Neural cell (in vitro differentiated cells): Measurements from ENCODE around the gene TRMU. TPM values are rescaled to one million over a fixed set of nuclear protein-coding genes. Genes with fewer than 3 reads are reported as not detected.

Experiments used
- H2AFZ ChIP-seq: fragments of 200-600, 300-800 bp; sonication (generic), shearing (Covaris generic); 2 replicates; pipeline ENCODE4 v1.6.0; 2014; ENCODE audit warnings: low read depth, mild to moderate bottlenecking, antibody characterized with exemption, low read length, moderate library complexity
- H3F3A ChIP-seq: fragments of 200-600 bp; shearing (Covaris generic); 2 replicates; pipeline ENCODE4 v1.6.1; 2016; ENCODE audit warnings: mild to moderate bottlenecking, moderate library complexity, mixed read lengths, antibody characterized with exemption, low read length; ENCODE audit not compliant: insufficient read depth, poor library complexity, severe bottlenecking
- H3K27ac ChIP-seq: fragments of 200-600, 300-800 bp; sonication (generic), shearing (Covaris generic); 2 replicates; pipeline ENCODE4 v1.5.1; 2014; ENCODE audit warnings: mild to moderate bottlenecking, low read length, moderate library complexity
- H3K27me3 ChIP-seq: fragments of 300-800, 200-600 bp; sonication (generic), shearing (Covaris generic); 2 replicates; pipeline ENCODE4 v1.6.0; 2014; ENCODE audit warnings: mild to moderate bottlenecking, low read depth, low read length, moderate library complexity; ENCODE audit not compliant: insufficient read depth
- H3K36me3 ChIP-seq: fragments of 300-800, 200-600 bp; sonication (generic), shearing (Covaris generic); 2 replicates; pipeline ENCODE4 v1.5.1; 2014; ENCODE audit warnings: mild to moderate bottlenecking, antibody characterized with exemption, low read length, moderate library complexity; ENCODE audit not compliant: insufficient read depth
- H3K4me2 ChIP-seq: fragments of 300-800, 200-600 bp; sonication (generic), shearing (Covaris generic); 2 replicates; pipeline ENCODE4 v1.6.0; 2014; ENCODE audit warnings: mild to moderate bottlenecking, low read length
- H3K4me3 ChIP-seq: fragments of 300-800, 200-600 bp; sonication (generic), shearing (Covaris generic); 2 replicates; pipeline ENCODE4 v1.5.1; 2014; ENCODE audit warnings: mild to moderate bottlenecking, low read length, moderate library complexity
- H3K79me2 ChIP-seq: fragments of 200-600 bp; shearing (Covaris generic); replicated peaks from 2 replicates; pipeline ENCODE4 v1.6.0; 2014; ENCODE audit warnings: mild to moderate bottlenecking, low read length, moderate library complexity; ENCODE audit not compliant: insufficient read depth
- H3K9ac ChIP-seq: fragments of 300-800, 200-600 bp; sonication (generic), shearing (Covaris generic); 2 replicates; pipeline ENCODE4 v1.6.1; 2016; ENCODE audit warnings: mild to moderate bottlenecking, low read length, mixed read lengths
- H3K9me2 ChIP-seq: fragments of 200-600 bp; shearing (Covaris generic); 2 replicates; pipeline ENCODE4 v1.6.1; 2016; ENCODE audit warnings: mild to moderate bottlenecking, low read length, mixed read lengths; ENCODE audit not compliant: insufficient read depth
- H3K9me3 ChIP-seq: fragments of 200-600, 300-800 bp; sonication (generic), shearing (Covaris generic); 2 replicates; pipeline ENCODE4 v1.6.1; 2016; ENCODE audit warnings: mild to moderate bottlenecking, mixed run types, low read length, moderate library complexity, mixed read lengths
- H4K20me1 ChIP-seq: fragments of 200-600 bp; shearing (Covaris generic); 2 replicates; pipeline ENCODE4 v1.6.1; 2016; ENCODE audit warnings: mild to moderate bottlenecking, mixed run types; ENCODE audit not compliant: insufficient read depth
- EP300 ChIP-seq: fragments of 450-650 bp; conservative IDR thresholded peaks from 2 replicates; pipeline ENCODE4 v1.6.1; 2014; ENCODE audit warnings: antibody characterized with exemption, mild to moderate bottlenecking, moderate library complexity; ENCODE audit not compliant: poor library complexity, severe bottlenecking
- EZH2 ChIP-seq: fragments of 200-600, 300-800 bp; shearing (Covaris generic), sonication (generic); IDR thresholded peaks from 2 replicates; pipeline ENCODE4 v1.6.1; 2014; ENCODE audit warnings: antibody characterized with exemption, low read length, borderline replicate concordance, mild to moderate bottlenecking; ENCODE audit not compliant: insufficient read depth, poor library complexity, severe bottlenecking
- MXI1 ChIP-seq: fragments of 450-650 bp; conservative IDR thresholded peaks from 2 replicates; pipeline ENCODE4 v1.6.1; 2014; ENCODE audit warnings: antibody characterized with exemption, mild to moderate bottlenecking; ENCODE audit not compliant: poor library complexity, severe bottlenecking
- POLR2AphosphoS5 ChIP-seq: IDR thresholded peaks from 2 replicates; pipeline ENCODE4 v1.6.1; 2012
- RAD21 ChIP-seq: fragments of 450-650 bp; conservative IDR thresholded peaks from 2 replicates; pipeline ENCODE4 v1.6.1; 2014; ENCODE audit warnings: antibody characterized with exemption, mild to moderate bottlenecking, moderate library complexity
- SMC3 ChIP-seq: fragments of 450-650 bp; conservative IDR thresholded peaks from 2 replicates; pipeline ENCODE4 v1.6.1; 2014; ENCODE audit warnings: antibody characterized with exemption, mild to moderate bottlenecking, moderate library complexity; ENCODE audit not compliant: poor library complexity
- TAF1 ChIP-seq: IDR thresholded peaks from 2 replicates; pipeline ENCODE4 v1.6.1; 2012; ENCODE audit warnings: low read depth
- polyA plus RNA-seq: library from polyadenylated mRNA; depleted of rRNA; stranded (reverse); fragments of >200 nt; gene quantifications from 2 replicates; pipeline ENCODE4 v1.2.3, GENCODE V29; 2014
- TF ChIP-seq, protein P1 (sequence below): fragments of 450-650 bp; IDR thresholded peaks from 2 replicates; pipeline ENCODE4 v1.5.1; 2014; ENCODE audit warnings: antibody characterized with exemption, mild to moderate bottlenecking, moderate library complexity; ENCODE audit not compliant: poor library complexity, severe bottlenecking
- TF ChIP-seq, protein P2 (sequence below): IDR thresholded peaks from 2 replicates; pipeline ENCODE4 v1.6.1; 2012; ENCODE audit warnings: borderline replicate concordance

Gene TRMU
- polyA plus RNA-seq, 1 donor from 2014 or later: 72.9 TPM

DNA sequence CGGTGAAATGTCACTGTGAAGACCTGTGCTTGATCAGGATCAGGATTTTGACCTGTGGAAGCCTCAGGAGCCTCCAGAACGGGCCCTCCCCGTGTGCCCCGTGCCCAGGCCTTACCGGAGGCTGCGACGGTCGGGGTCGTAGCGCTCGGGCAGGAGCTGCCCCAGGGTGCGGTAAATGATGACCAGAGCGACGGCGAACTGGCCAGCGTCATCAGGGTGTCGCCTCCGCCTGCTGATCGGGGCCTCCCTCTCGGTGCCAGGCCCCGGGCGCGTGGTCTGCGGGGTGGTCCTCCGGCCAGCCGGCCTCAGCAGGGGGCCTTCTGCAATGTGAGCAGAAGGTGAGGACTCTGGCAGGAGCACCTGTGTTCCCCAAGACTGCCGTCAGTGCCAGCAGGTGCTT is 46.2 kb downstream of the TRMU start:
- no peaks in the 10 kb centered on the region for H3K36me3 ChIP-seq
- no peaks in the 10 kb centered on the region for H3K79me2 ChIP-seq
- no peaks in the 10 kb centered on the region for H3K9me2 ChIP-seq
- no peaks in the 10 kb centered on the region for H3K27me3 ChIP-seq
- H3K9me3 ChIP-seq: no peaks in the 10 kb centered on the region
- no peak overlapping the region for H3K9ac ChIP-seq
- no peak overlapping the region for H2AFZ ChIP-seq
- no peak overlapping the region for H3K4me2 ChIP-seq
- H4K20me1 ChIP-seq: no peaks in the 10 kb centered on the region
- H3K4me3 ChIP-seq: no peak overlapping the region
- H3F3A ChIP-seq: no peaks in the 10 kb centered on the region
- TF ChIP-seq SMC3 (no peak), EP300 (no peak), POLR2AphosphoS5 (no peak), EZH2 (no peak), MXI1 (no peak), TAF1 (no peak), RAD21 (no peak)
- TF ChIP-seq, protein P1, sequence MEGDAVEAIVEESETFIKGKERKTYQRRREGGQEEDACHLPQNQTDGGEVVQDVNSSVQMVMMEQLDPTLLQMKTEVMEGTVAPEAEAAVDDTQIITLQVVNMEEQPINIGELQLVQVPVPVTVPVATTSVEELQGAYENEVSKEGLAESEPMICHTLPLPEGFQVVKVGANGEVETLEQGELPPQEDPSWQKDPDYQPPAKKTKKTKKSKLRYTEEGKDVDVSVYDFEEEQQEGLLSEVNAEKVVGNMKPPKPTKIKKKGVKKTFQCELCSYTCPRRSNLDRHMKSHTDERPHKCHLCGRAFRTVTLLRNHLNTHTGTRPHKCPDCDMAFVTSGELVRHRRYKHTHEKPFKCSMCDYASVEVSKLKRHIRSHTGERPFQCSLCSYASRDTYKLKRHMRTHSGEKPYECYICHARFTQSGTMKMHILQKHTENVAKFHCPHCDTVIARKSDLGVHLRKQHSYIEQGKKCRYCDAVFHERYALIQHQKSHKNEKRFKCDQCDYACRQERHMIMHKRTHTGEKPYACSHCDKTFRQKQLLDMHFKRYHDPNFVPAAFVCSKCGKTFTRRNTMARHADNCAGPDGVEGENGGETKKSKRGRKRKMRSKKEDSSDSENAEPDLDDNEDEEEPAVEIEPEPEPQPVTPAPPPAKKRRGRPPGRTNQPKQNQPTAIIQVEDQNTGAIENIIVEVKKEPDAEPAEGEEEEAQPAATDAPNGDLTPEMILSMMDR: no peak
- TF ChIP-seq, protein P2, sequence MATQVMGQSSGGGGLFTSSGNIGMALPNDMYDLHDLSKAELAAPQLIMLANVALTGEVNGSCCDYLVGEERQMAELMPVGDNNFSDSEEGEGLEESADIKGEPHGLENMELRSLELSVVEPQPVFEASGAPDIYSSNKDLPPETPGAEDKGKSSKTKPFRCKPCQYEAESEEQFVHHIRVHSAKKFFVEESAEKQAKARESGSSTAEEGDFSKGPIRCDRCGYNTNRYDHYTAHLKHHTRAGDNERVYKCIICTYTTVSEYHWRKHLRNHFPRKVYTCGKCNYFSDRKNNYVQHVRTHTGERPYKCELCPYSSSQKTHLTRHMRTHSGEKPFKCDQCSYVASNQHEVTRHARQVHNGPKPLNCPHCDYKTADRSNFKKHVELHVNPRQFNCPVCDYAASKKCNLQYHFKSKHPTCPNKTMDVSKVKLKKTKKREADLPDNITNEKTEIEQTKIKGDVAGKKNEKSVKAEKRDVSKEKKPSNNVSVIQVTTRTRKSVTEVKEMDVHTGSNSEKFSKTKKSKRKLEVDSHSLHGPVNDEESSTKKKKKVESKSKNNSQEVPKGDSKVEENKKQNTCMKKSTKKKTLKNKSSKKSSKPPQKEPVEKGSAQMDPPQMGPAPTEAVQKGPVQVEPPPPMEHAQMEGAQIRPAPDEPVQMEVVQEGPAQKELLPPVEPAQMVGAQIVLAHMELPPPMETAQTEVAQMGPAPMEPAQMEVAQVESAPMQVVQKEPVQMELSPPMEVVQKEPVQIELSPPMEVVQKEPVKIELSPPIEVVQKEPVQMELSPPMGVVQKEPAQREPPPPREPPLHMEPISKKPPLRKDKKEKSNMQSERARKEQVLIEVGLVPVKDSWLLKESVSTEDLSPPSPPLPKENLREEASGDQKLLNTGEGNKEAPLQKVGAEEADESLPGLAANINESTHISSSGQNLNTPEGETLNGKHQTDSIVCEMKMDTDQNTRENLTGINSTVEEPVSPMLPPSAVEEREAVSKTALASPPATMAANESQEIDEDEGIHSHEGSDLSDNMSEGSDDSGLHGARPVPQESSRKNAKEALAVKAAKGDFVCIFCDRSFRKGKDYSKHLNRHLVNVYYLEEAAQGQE: no peak
- no peak overlapping the region for H3K27ac ChIP-seq

DNA sequence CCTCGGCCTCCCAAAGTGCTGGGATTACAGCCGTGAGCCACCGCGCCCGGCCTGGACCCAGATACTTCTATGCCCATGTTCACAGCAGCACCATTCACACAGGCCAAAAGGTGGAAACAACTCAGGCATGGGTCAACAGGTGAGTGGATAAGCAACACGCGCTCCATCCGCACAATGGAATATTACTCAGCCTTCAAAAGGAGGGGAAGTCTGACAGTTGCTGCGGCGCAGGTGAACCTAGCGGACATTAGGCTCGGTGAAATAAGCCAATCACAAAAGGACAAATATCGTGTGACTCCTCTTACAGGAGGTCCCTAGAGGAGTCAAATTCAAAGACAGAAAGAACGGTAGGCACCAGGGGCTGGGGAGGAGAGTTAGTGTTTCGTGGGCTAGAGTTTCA is 47.0 kb downstream of the TRMU start:
- TF ChIP-seq SMC3 (no peak), POLR2AphosphoS5 (no peak), EP300 (no peak), RAD21 (no peak)
- TF ChIP-seq, protein P2: no peak

More for the DNA sequence above, 47.0 kb downstream of the TRMU start:
- no peaks in the 10 kb centered on the region for H3K27me3 ChIP-seq
- H3K4me2 ChIP-seq: no peak overlapping the region
- H3K9me2 ChIP-seq: no peaks in the 10 kb centered on the region
- no peak overlapping the region for H3K4me3 ChIP-seq
- H3K27ac ChIP-seq: no peak overlapping the region
- H2AFZ ChIP-seq: no peak overlapping the region
- H3K9ac ChIP-seq: no peak overlapping the region
- no peaks in the 10 kb centered on the region for H3F3A ChIP-seq
- H3K79me2 ChIP-seq: no peaks in the 10 kb centered on the region
- no peaks in the 10 kb centered on the region for H3K36me3 ChIP-seq
- no peaks in the 10 kb centered on the region for H3K9me3 ChIP-seq
- no peaks in the 10 kb centered on the region for H4K20me1 ChIP-seq
